T-helper 9 cell (primary cell): ENCODE measurements around the gene CACNA2D3.

Source experiments
- DNase-seq: peaks from one replicate; pipeline ENCODE4 v3.0.0-alpha.2; 2020

The CACNA2D3 gene

DNA sequence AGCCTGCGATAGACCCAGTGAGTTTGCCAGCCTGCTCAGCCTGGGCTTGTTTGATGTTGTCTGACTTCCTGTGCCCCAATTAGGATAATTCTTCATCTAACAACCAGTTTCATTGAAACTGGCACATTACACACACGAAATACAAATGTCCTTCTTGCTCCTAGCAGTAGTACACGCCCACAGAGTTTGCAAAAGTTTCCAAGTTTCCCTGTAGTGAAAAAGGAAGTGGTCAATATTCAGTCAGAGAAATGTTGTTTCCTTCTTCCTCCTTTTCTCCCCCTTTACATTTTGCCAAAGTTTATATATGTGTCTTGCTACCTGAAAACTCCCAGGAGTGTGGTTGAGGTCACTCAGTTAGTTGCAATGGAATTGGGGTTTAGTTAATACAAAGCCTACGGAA lies 863.9 kb downstream of the CACNA2D3 start:
- DNase-seq, result no peak

DNA sequence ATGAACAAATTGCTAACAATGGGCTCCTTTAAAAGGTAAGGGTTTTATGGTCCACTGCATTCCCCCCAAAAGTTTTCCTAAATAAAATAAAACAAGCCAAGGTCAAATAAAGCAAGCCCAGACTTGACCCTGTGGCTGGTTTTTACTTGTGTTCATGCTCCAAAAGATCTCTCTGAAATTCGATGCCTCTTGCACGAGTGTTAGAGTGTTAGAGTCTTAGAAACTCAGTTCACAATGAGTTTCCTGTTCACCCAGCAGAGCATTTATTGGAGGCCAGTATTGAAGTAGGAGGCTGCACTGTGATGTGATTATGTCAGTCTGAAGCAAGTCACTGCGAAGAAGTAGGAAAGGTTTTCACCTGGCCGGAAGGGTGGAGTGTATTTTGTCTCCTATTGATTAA lies 865.4 kb downstream of the CACNA2D3 start:
- no peak for DNase-seq

GRCh38 chr3:54988302-54988837 lies 866.0 kb downstream of the CACNA2D3 start:
- DNase-seq, result no peak

DNA sequence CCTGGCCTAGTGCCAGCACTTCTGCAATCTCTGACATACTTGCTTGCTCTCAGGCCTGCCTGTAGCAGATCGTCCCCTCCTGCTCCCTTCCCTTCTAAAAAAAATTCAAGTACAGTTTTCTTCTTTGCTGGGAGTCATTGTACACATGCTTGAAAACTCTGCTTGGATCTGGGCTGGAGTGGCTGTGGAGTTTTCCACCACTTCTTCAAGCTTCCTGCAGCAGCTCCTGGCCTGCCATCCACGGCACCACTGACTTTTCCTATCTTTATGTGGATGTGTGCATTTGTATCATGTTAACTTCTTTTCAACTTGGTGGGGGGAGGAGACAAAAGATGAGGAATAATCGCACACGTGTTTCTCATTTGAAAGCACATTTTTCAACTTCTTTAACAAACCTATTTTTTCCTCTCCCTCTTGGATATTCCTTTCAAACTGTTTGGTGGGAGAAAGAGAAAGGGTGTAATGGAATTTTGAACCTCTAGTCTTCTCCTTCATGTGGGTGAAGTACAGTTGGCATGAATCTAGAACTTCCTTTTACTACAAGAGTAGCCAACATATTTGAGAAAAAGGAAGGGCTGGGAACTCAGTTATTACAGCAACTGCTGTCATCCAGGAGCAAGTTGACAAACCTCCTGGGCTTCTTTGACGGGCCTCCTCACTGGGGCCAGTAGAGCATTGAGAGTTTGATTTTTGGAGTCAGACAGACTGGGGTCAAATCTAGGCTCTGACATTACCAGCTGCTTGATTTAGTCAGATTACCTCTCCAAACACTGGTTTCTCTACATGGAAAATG lies 866.7 kb downstream of the CACNA2D3 start:
- DNase-seq, result no peak

- no peak for DNase-seq
Measured at GRCh38 chr3:54994111-54994513, 871.8 kb downstream of the CACNA2D3 start.

DNA sequence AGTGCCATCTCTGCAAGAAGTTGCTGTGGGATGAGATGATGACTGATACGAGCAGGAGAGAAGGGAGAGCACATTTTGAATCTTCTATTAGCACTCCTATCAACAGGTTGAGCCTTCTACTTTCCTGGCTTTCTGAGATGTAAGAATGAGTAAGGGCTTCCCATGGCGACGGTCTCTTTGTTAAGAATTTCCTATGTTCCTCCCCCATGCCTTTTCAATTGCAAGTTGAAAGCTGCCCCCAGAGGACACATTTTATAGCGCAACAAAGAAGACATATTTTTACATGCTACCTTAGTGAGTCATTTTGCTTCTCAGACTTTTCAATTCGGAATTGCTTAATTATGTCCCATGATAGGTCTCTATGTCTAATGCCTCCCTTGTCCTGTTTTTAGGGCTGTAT lies 876.8 kb downstream of the CACNA2D3 start:
- DNase-seq, result no peak

DNA sequence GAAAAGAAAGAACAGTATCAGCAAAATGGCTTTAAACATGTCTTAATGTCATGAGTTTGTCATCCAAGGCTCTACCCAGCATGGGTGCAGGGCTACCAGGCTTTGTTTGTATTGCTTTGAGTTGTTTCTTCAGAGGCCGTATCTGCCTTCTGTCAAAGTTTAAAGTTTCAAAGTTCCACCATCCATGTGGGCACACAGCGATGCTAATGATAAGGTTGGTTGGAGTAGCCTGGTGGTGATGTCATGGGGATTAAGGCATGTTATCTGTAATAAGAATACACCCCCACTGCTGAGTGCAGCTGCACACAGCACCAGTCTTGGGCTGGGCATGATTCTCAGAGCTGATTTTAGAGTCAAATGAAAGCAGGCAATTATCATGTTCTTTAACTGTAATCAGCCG lies 877.5 kb downstream of the CACNA2D3 start:
- no peak for DNase-seq

DNA sequence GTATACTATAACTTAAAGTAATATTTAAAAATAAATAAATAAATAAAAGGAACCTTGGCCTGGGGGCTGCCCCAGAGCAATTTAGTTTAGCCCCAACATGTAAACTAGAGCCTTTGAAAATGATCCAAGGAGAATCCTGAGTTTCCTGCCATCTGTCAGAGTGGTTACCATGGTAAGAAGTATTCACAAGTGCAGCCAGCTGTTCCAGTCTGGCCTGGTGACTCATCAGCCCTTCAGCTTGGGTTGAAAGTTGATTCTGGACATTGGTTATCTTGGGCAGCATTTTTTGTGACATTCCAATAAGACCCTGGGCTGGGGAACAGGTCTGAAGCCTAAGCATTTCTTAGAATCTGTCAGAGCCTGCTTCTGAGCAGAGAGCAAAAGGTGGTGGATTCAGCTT lies 878.2 kb downstream of the CACNA2D3 start:
- no peak for DNase-seq

- no peak for DNase-seq
Measured at GRCh38 chr3:55000953-55001352, 878.6 kb downstream of the CACNA2D3 start.

GRCh38 chr3:55002416-55002930 lies 880.1 kb downstream of the CACNA2D3 start:
- DNase-seq, result no peak

DNA sequence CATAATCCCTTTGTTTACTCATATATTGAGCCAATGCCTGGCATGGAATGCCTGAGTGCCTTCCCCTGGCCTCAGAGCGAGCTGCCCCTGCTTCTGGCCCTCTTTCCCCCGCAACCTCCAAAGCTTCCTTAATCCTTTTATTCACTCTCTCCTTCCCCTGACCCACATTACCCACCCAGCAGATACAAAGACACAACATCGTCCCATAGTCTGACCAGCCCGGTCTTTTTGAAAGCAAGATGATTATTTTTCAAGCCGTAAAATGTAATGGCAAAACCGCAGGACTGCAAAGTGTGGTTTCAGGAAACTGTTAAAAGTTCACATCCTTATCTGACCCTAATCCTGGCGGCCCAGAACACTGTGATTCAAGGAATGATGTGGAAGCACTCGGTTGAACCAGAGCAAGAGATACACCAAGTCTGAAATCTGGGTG lies 883.9 kb downstream of the CACNA2D3 start:
- no peak for DNase-seq

DNA sequence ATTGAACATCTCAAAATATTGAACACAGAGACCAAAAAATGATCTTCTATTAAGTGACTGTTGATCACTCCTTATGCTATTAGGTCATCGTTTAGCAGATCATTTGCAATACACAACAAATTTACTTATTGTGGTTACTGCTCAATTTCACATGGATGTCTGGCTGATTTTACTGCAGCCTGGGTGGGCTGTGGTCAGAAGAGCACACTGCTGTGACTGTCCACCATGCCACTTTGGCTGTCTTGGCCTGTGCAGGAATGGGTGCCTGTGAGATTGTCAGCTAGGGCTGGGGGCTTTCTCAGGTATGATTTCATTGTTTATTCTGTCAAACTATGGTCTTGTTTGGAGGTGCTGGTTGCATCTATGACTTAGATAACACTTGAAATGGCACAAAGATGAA lies 885.6 kb downstream of the CACNA2D3 start:
- no peak for DNase-seq

DNA sequence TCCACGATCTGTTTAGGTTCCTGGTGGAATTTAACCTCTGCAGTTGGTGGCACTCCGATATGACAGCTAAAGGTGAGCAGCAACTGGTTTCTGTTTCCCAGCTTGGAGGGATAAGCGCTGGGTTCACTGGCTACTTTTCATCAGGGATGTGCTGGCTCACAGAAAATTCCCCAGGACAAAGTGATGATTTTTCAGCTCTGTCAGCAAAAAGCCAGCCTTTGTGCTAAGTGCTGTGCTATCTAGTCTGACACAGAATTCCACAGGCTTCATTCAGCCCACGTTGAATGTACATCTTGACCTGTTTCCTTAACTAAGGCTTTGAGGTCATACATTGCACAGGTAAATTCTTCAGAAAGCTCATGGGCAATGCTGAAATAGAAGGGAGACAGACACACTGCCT lies 887.0 kb downstream of the CACNA2D3 start:
- DNase-seq, result no peak

- DNase-seq, result no peak
Measured at GRCh38 chr3:55012091-55012490, 889.7 kb downstream of the CACNA2D3 start.

DNA sequence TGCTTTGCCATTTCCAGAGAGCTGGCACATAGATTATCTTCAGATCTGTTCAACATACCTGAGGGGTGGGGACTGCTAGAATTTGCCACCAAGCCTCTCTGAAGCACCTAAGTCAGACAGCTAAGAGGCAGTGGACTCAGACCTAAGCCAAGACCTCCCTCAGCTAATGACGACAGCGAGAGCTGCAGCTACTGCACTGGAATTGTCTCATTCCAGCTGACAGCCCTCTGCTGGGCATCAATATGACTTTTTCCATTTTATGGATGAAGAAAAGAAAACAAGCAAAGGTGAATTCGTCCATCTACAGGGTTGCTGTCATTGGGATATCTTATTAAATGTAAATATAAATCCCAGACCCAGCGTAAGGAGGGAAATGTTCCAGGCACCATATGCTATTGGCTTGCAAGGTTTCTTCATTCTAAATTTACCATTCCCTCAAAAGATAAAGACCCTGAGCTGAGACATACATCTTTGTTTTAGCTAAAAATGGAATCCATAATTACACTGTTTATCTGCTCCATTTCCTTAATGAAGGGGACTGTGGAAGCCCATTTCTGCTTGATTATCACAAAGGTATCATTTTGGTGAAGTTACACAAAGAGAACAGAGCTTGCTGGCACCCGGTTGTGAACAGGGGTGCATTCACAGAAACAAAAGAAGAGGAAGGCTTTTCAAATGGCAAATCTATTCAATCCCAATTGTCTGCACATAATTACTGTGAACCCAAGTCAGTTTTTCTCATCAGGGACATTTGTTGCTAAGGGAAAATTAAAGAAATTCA lies 891.0 kb downstream of the CACNA2D3 start:
- DNase-seq, result no peak

GRCh38 chr3:55014081-55014480 lies 891.7 kb downstream of the CACNA2D3 start:
- no peak for DNase-seq

GRCh38 chr3:55014906-55015305 lies 892.6 kb downstream of the CACNA2D3 start:
- no peak for DNase-seq

DNA sequence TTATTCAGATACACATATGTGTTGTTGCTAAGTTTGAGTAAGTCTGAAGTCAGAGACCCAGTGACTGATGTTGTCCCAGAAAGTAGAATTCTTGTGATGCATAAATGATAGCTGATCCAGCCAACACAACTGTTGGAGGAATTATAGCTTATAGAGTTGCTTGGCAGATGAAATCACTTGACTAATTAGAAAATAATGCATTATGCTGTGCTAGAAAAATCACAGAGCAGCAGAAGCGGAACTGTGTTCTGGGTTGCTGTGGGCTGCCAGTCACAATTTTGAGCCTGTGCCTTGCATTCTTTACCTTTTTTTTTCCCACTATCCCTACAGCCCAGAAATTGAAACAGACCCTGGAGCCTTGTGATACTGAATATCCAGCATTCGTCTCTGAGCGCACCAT lies 895.5 kb downstream of the CACNA2D3 start:
- DNase-seq, result no peak

DNA sequence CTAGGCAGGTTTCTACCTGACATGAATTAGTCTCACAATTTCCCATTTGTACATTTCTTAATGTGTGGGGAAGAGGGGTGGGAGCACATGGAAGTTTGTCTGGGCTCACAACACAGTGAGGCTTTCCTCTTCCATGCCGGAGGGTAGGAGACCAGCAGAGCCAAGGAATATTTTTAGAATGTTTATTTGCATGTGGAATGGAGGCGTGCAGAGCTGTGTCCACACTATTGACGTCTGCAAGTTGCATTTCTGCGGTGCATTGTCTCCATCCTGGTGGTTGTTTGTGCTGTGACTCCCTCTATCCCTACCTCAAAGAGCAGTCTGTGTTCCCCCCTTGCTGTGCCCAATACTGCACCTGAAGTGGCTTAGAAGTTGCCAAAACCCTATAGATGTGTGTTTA lies 908.6 kb downstream of the CACNA2D3 start:
- DNase-seq, result no peak

DNA sequence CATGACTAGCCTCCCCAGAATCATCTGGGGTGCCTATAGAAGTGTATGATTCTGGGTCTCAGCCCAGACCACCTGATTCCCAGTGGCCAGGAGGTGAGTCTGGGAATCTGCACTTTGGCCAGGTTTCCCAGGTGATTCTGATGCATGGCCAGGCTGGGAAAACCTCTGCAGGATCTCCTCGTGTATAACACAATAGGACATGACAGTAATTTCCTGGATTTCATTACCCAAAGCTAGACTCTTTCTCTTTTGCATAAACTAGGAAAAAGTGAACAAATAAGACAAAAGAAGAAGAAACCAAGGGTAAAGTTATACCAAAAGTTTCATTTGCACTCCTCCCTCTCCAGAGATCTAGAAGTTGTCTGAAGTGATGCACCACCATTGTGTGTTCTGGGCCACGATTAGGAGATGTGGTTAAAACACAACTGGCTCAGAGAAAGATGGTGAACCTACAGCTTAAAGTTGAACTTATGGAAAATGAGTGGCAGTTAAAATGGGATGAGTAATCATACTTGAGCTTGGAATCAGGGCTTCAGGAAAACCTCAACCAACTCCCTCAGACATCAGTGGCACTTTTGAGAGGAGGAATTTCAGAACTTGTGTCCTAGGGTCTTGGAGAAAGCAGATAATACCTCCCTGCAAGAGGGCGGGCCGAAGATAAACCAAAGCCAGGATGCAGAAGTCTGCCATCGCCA lies 914.7 kb downstream of the CACNA2D3 start:
- no peak for DNase-seq

- DNase-seq, result no peak
Measured at GRCh38 chr3:55042591-55042990, 920.2 kb downstream of the CACNA2D3 start.

- DNase-seq, result no peak
Measured at GRCh38 chr3:55044486-55044885, 922.1 kb downstream of the CACNA2D3 start.

- no peak for DNase-seq
Measured at GRCh38 chr3:55059027-55059629, 936.8 kb downstream of the CACNA2D3 start.
